ENCODE results near the gene CTU1. TPM values are rescaled to one million over a fixed set of nuclear protein-coding genes. Genes with fewer than 3 reads are reported as not detected.

CTU1 gene
- total RNA-seq, 1 donor, result 3.2 TPM

DNA sequence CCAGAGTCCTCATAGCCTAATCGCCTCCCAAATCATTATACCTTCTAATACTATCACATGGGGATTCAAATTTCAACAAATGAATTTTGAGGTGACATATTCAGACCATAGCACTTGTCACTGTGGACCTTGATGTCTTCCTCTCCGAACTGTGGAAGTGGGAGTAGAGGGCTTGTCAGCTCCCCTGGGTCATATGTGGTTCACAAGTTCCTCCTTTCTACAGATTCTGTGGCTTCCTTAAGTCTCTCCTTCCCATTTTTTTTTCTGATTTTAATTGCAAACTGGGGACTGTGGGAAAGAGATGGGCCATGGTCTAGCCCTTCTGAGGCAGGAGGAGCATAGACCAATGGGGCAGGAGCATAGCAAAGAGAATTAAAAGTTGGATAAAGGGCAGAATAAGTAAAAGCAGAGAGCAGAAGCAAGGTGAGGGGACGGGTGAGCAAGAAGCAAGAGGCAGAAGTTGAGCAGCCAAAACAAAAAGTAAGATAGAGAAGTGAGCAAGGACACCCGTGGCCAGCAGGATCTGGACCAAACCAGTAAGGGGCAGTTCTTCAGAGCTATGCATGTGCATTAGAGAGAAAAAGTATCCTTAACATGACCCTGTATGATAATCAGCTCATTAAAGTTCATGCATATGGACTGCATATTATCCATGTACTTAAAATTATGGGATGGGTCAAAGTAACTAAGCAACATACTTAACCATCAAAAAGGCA, 31.2 kb upstream of the CTU1 start:
- TF ChIP-seq, protein P1, sequence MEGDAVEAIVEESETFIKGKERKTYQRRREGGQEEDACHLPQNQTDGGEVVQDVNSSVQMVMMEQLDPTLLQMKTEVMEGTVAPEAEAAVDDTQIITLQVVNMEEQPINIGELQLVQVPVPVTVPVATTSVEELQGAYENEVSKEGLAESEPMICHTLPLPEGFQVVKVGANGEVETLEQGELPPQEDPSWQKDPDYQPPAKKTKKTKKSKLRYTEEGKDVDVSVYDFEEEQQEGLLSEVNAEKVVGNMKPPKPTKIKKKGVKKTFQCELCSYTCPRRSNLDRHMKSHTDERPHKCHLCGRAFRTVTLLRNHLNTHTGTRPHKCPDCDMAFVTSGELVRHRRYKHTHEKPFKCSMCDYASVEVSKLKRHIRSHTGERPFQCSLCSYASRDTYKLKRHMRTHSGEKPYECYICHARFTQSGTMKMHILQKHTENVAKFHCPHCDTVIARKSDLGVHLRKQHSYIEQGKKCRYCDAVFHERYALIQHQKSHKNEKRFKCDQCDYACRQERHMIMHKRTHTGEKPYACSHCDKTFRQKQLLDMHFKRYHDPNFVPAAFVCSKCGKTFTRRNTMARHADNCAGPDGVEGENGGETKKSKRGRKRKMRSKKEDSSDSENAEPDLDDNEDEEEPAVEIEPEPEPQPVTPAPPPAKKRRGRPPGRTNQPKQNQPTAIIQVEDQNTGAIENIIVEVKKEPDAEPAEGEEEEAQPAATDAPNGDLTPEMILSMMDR (IDR thresholded peaks at IDR 0.05; ENCODE audit: insufficient read depth, low read length), result no peak
- no peak for DNase-seq (ENCODE audit: low read depth)
- no peak overlapping the region for H3K4me3 ChIP-seq (ENCODE audit: low read depth, low read length)

DNA sequence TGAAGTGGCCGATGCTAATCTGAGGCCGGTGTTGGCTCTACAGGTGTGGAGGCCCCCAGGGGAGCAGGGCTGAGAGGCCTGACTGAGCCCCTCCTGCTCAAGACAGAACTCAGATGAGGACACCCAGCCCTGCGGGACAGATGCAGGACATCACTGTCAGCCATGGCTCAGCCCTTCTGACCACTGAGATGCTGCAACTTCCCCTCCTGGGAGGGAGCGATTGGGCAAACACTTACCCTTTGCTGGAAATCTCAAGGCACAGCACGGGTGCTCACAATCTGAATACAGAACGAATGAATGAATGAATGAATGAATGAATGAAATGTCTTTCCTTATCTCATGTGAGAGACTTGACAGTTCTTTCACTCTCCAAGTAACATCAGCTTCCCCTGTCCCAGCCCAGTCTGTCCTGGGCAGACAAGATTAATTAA, 30.4 kb upstream of the CTU1 start:
- TF ChIP-seq, protein P1 (IDR thresholded peaks at IDR 0.05; ENCODE audit: insufficient read depth, low read length), result no peak
- H3K4me3 ChIP-seq (ENCODE audit: low read depth, low read length), result no peak overlapping the region
- no peak for DNase-seq (ENCODE audit: low read depth)

DNA sequence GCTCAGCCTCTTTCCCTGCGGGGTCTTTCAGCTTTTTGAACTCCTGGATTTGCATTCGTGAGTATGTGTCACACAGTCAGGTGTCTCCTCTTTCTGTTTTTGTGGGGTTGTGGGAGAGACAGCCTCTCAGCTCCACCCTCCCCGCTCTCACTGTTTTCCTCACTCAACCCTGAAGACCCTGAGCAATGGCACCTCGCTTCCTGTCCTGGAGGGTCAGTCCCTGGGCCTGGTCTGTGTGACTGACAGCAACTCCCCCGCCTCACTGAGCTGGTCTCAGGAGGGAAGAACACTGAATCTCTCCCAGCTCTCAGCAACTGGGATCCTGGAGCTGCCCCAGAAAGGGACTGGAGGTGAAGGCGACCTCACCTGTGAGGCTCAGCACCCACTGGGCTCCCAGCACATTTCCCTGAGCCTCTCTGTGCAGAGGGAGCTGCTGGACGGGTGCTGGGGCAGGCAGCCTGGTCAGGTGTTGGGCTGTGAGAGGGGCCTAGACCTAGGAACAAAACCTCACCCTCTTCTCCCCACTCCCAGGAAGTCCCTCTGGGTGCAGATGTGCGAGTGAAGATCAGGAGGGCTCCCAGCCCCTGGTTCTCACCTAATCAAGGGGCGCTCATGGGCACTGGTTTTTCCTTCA, 29.7 kb upstream of the CTU1 start:
- TF ChIP-seq, protein P1 (IDR thresholded peaks at IDR 0.05; ENCODE audit: insufficient read depth, low read length), result no peak
- no peak overlapping the region for H3K4me3 ChIP-seq (ENCODE audit: low read depth, low read length)
- no peak for DNase-seq (ENCODE audit: low read depth)

GRCh38 chr19:51136851-51137551, 28.8 kb upstream of the CTU1 start:
- no peak for DNase-seq (ENCODE audit: low read depth)
- H3K4me3 ChIP-seq (ENCODE audit: low read depth, low read length), result no peak overlapping the region
- TF ChIP-seq, protein P1 (IDR thresholded peaks at IDR 0.05; ENCODE audit: insufficient read depth, low read length), result no peak

DNA sequence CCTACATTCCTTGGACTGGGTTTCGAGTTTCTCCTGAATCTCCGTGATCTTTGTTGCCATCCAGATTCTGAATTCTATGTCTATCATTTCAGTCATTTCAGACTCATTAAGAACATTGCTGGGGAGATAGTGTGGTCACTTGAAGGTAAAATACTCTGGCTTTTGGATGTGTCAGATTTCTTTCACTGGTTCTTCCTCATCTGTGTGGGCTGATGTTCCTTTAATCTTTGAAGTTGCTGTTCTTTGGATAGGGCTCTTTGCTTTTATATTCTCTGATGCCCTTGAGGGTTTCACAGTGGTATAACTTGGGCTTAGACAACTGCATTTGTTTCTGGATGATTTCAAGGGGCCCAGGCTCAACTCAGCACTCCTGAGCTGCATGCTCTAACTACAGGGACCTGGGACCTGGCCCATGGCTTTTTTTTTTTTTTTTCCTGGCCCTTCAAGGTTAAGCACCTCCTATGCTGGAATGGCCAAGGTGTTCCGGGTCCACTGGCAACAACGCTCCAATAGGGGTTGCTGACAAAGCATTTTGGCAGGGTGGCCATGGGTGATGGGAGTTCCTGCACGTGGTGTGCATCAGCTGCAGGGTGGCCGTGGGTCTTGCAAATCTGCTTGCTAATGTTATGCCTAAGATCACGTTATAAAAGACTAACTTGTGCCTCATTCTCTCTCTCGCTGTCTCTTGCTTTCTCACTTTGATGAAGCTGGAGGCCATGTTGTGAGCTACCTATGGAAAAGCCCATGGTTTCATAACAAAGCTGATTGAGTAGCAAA, 28.0 kb upstream of the CTU1 start:
- H3K4me3 ChIP-seq (ENCODE audit: low read depth, low read length), result no peak overlapping the region
- TF ChIP-seq, protein P1 (IDR thresholded peaks at IDR 0.05; ENCODE audit: insufficient read depth, low read length), result no peak
- no peak for DNase-seq (ENCODE audit: low read depth)

DNA sequence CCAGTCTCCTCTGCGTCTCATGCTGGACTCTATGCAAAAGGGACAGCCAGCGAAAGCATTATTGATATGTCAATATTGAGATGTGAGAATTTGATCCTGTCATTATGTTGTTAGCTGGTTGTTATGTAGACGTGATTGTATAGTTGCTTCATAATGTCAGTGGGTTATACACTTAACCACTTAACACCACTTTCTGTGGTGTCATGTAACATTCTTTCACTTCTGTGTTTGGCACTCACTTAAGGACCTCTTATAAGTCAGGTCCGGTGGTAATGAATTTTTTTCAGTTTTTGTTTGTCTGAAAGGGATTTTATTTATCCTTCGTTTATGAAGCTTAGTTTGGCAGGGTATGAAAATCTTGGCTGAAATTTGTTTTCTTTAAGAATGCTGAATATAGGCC, 26.8 kb upstream of the CTU1 start:
- H3K4me3 ChIP-seq (ENCODE audit: low read depth, low read length), result no peak overlapping the region
- no peak for DNase-seq (ENCODE audit: low read depth)
- TF ChIP-seq, protein P1 (IDR thresholded peaks at IDR 0.05; ENCODE audit: insufficient read depth, low read length), result no peak
